Nucleus accumbens (tissue), 56 donors: ENCODE measurements around the gene NBAS.
"Not testable (repeated sequence)": the region's sequence is repeated elsewhere in the genome, so short reads cannot be mapped to it uniquely, and the experiment has no call there.

ENCODE experiments used
- DNase-seq, 56 donors: peaks; one replicate each; lab custom pipeline; 2025; lab: John Stamatoyannopoulos, UW

The NBAS gene

GRCh38 chr2:15561574-15562344 is 625 bp upstream of the NBAS start:
- DNase-seq = peak in 40 of 56 donors; percentile 1 to 75 (median 30)

DNA sequence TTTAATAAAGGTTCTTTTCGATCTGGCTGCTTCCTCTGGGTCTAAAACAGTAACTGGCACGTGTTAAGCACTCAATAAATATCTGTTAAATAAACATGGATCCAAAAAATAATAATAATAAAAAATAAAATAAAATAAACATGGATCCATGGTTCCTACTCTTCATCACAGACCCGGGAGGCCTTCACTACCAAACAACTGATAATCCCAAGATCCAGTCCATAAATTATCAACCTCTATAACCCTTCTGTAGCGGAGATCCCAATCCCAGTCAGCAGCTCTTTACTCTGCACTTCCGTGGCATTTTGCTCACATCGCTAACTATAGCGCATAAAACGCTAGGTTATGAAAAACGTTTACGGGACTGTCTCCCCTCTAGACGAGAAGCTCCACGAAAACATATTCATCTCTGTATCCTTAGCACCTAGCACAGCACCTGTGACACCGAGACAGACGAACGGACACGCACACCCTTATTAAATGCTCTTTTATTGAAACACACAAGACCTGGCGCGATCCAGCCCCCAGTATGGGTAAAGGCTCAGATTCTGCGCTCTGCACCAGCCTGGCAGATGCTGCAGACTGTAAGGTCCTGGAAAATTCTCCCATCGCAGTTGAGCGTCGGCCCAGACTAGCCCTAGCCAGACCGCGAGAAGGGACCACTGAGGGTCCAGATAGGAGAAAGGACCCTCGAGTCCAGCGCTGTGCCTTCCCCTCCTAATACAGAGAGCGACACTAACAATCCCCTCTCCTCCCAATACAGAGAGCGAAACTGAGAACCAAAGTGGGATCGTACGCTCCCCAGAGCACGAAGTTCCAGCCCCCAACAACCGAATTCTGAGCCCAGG is 770 bp downstream of the NBAS start:
- DNase-seq = peak in 33 of 56 donors; percentile 8 to 63 (median 28)

- DNase-seq = no peak
Measured at GRCh38 chr2:15559379-15560139, 1.6 kb downstream of the NBAS start.

DNA sequence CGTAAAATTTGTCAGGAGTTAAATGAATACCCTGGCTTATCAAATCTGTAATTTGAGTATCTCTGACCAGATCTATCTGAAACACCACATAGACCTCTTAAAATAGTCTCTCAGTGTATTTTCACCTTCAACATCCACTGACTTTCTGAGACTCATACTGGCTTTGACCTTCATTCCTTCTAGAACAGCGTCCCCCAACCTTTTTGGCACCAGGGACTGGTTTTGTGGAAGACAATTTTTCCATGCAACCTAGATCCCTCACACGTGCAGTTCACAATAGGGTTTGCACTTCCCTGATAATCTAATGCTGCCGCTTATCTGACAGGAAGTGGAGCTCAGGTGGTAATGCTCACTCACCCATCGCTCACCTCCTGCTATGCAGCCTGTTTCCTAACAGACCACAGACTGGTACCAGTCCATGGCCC is 3.2 kb downstream of the NBAS start:
- DNase-seq = no peak

GRCh38 chr2:15556311-15556930 is 4.7 kb downstream of the NBAS start:
- DNase-seq = no peak

GRCh38 chr2:15555760-15556193 is 5.4 kb downstream of the NBAS start:
- DNase-seq = no peak

- no peak for DNase-seq
Measured at GRCh38 chr2:15554525-15555218, 6.5 kb downstream of the NBAS start.

DNA sequence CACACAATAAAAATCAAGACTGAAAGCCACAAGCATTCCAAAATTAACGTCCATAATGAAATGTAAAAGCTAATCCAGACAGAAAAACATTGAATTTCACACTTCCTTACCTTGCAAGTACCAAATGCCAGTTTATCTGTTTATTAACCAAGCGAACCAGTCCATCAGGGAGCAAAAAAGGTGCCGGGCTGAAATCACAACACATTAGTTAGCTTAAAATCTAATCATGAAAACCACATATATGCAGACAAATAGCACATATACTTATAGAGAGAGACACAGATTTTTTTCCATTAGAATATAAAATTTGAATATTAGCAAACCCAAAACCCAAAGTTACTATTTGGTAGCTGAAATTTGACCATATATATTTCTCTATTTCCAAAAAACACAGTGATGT is 7.2 kb downstream of the NBAS start:
- DNase-seq = no peak

DNA sequence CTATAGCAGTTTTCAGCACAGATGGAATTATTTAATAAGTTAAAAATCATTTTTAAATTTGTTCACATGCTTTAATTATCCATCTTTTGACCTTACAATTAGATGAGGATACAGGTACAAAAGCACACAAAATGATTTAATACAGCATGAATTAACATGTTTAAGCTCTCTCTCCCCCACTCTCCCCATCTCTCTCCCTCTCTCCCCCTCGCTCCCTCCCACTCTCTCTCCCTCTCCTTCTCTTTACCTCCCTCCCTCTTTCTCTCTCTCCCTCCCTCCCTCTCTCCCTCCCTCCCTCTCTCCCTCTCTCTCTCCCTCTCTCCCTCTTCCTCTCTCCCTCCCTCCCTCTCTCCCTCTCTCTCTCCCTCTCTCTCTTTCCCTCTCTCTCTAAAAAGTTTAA is 7.6 kb downstream of the NBAS start:
- DNase-seq = no peak

DNA sequence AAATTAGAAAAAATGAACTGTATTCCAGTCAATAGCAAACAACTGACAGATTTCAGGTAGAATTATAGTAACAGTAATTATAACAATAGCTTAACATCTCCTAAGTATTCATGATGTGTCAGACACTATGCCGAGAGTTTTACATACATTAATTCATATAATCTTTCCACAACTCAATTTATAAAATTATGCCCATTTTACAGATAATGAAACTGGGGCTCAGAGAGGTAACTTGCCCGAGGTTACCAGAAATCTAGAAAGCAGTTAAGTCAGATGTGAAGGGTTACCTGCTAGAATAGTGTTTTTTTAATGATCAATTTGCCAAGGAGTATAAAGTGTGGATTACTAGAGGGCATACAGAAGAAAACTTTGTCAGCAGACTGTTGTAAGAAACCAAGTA is 12.2 kb downstream of the NBAS start:
- DNase-seq = no peak

- DNase-seq = no peak
Measured at GRCh38 chr2:15547115-15547876, 13.8 kb downstream of the NBAS start.

GRCh38 chr2:15546297-15547098 is 14.6 kb downstream of the NBAS start:
- DNase-seq = no peak

DNA sequence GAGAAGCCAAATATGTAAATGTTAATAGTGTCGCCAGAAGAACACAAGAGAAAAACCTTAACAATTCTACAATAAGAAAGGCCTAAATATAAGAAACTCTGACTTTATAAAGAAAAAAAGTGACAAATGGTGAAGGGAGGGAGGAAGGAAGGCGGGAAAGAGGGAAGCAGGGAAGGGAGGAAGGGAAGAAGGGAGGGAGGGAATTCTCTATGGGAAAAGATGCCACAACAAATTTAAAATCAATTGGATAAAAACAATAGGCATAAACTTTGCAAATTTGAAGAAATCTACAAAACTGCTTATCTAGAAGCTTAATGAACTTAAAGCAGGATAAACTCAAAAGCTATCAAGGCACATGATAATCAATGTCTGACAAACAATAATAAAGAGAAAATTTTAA is 16.9 kb downstream of the NBAS start:
- DNase-seq = no peak

GRCh38 chr2:15543541-15543940 is 17.6 kb downstream of the NBAS start:
- DNase-seq = no peak

GRCh38 chr2:15543053-15543452 is 18.1 kb downstream of the NBAS start:
- DNase-seq = no peak

- not testable (repeated sequence) for DNase-seq
Measured at GRCh38 chr2:15542269-15542668, 18.9 kb downstream of the NBAS start.

DNA sequence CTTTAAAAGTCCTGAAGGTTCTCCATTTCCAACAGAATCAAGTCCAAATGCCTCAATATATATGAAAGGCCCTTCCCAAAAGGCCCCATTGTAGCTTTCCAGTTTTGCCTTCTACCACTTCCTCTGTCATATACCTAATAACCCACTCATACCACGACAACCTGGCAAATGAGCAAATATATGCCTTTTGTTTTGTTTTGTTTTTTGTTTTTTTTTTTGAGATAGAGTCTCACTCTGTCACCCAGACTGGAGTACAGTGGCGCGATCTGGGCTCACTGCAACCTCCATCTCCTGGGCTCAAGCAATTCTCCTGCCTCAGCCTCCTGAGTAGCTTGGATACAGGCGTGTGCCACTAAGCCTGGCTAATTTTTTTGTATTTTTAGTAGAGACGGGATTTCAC is 20.6 kb downstream of the NBAS start:
- DNase-seq = not testable (repeated sequence)

GRCh38 chr2:15539999-15540398 is 21.1 kb downstream of the NBAS start:
- no peak for DNase-seq
